OCI-LY7 (cell line): ENCODE data around the gene SCML2. TPM values are rescaled to one million over a fixed set of nuclear protein-coding genes. Genes with fewer than 3 reads are reported as not detected.

Experiments used
- Bru-seq: library from RNA; stranded (reverse); fragments of 400-500 nt; gene quantifications from one replicate; lab custom pipeline; 2021; lab: Mats Ljungman, UMichigan
- BruChase-seq, 2 experiments: library from RNA; stranded (reverse); fragments of 400-500 nt; gene quantifications; one replicate each; lab custom pipeline; 2021; lab: Mats Ljungman, UMichigan
- BruUV-seq: library from RNA; stranded (reverse); fragments of 400-500 nt; replicated peaks from 2 replicates; lab custom pipeline; 2021; lab: Mats Ljungman, UMichigan
- CTCF ChIA-PET: fragments of 300-600 bp; sonication (Branson Sonifier 250); formaldehyde crosslinking; loops from one replicate; lab custom pipeline; 2022; ENCODE audit warnings: antibody characterized with exemption; ENCODE audit not compliant: unreplicated experiment; lab: Charles Lee
- POLR2A ChIA-PET: fragments of 300-600 bp; sonication (Branson Sonifier 250); formaldehyde crosslinking; loops from one replicate; lab custom pipeline; 2022; ENCODE audit warnings: antibody characterized with exemption; lab: Charles Lee
- DNase-seq: peaks from one replicate; pipeline ENCODE4 v3.0.0-alpha.2; 2015; ENCODE audit warnings: low spot score
- H2AFZ ChIP-seq: fragments of 200-600 bp; sonication (generic), shearing (Covaris generic); 2 replicates; pipeline ENCODE4 v1.6.1; 2014; ENCODE audit warnings: mild to moderate bottlenecking, antibody characterized with exemption, low read length, moderate library complexity
- H3K27ac ChIP-seq: fragments of 200-600 bp; sonication (generic); 2 replicates; pipeline ENCODE4 v1.5.1; 2014; ENCODE audit warnings: mixed run types, low read depth, mild to moderate bottlenecking, moderate library complexity, low read length, inconsistent platforms; ENCODE audit not compliant: poor library complexity, severe bottlenecking
- H3K36me3 ChIP-seq: fragments of 200-600 bp; sonication (generic); 2 replicates; pipeline ENCODE4 v1.6.1; 2014; ENCODE audit warnings: mild to moderate bottlenecking, antibody characterized with exemption, low read length, moderate library complexity, mixed read lengths; ENCODE audit not compliant: insufficient read depth
- H3K4me1 ChIP-seq: fragments of 200-600 bp; sonication (generic); 2 replicates; pipeline ENCODE4 v1.5.1; 2014; ENCODE audit warnings: mild to moderate bottlenecking, low read length; ENCODE audit not compliant: insufficient read depth, poor library complexity, severe bottlenecking
- H3K4me2 ChIP-seq: fragments of 200-600 bp; sonication (generic); 2 replicates; pipeline ENCODE4 v1.6.1; 2014; ENCODE audit warnings: mild to moderate bottlenecking, low read length
- H3K4me3 ChIP-seq: fragments of 200-600 bp; sonication (generic); 2 replicates; pipeline ENCODE4 v1.5.1; 2014; ENCODE audit warnings: mild to moderate bottlenecking, low read depth, low read length; ENCODE audit not compliant: poor library complexity, severe bottlenecking
- H3K79me2 ChIP-seq: fragments of 200-600 bp; sonication (generic); 2 replicates; pipeline ENCODE4 v1.6.1; 2016; ENCODE audit warnings: low read depth, mild to moderate bottlenecking, low read length, moderate library complexity, mixed read lengths; ENCODE audit not compliant: insufficient read depth
- H3K9me2 ChIP-seq: fragments of 200-600 bp; sonication (generic); 2 replicates; pipeline ENCODE4 v1.6.1; 2016; ENCODE audit warnings: mild to moderate bottlenecking, low read length, mixed read lengths; ENCODE audit not compliant: insufficient read depth
- H3K9me3 ChIP-seq: fragments of 200-600 bp; sonication (generic); 2 replicates; pipeline ENCODE4 v1.6.1; 2014; ENCODE audit warnings: mild to moderate bottlenecking, mixed run types, low read length, mixed read lengths
- H4K20me1 ChIP-seq: fragments of 200-600 bp; sonication (generic); 2 replicates; pipeline ENCODE4 v1.6.1; 2014; ENCODE audit warnings: mild to moderate bottlenecking, antibody characterized with exemption, low read length, moderate library complexity, mixed read lengths; ENCODE audit not compliant: insufficient read depth
- EZH2phosphoT487 ChIP-seq: fragments of 200-600 bp; sonication (generic); IDR thresholded peaks from 2 replicates; pipeline ENCODE4 v1.6.1; 2018; ENCODE audit warnings: low read depth, borderline replicate concordance, mild to moderate bottlenecking, mixed run types, antibody characterized with exemption, low read length, moderate library complexity, mixed read lengths
- intact Hi-C: fragments of 100-400 bp; cut with micrococcal nuclease; formaldehyde crosslinking; loops from one replicate; pipeline ENCODE4 v1.10.0; 2022; ENCODE audit not compliant: unreplicated experiment
- long read RNA-seq: library from polyadenylated mRNA; stranded (forward); transcript quantifications from one replicate; pipeline ENCODE4 v2.0.0, GENCODE V29; 2022
- total RNA-seq, 2 experiments: library from RNA; depleted of rRNA in 1 of 2; stranded (reverse); fragments of >200 nt in 1 of 2; shearing (Covaris generic) in 1 of 2; gene quantifications; 2 replicates each; pipeline ENCODE4 v1.2.3, GENCODE V29; 2014 to 2022
- TF ChIP-seq, protein P1 (sequence below): fragments of 200-600 bp; sonication (generic); conservative IDR thresholded peaks from 2 replicates; pipeline ENCODE4 v1.5.1; 2014; ENCODE audit warnings: mild to moderate bottlenecking, antibody characterized with exemption, low read length, moderate library complexity, mixed read lengths

The SCML2 gene
- total RNA-seq (2014; rRNA removed; shearing (Covaris generic)) (12.4 and 12.9 TPM in 2 replicates), total RNA-seq (2022) (26.2 and 28.2 TPM in 2 replicates), Bru-seq, nascent RNA (percentile 74 among the genes with signal in this experiment), BruChase-seq, experiment 1, labeled RNA remaining after a 6-hour chase (percentile 71 among the genes with signal in this experiment), BruChase-seq, experiment 2, labeled RNA remaining after a 2-hour chase (percentile 74 among the genes with signal in this experiment)
- long read RNA-seq, full-length matches to known transcripts = 49 of 97 reads
- long read RNA-seq, partial matches to known transcripts = 8 of 97 reads
- long read RNA-seq, other reads (novel, unspliced or antisense) = 40 of 97 reads

DNA sequence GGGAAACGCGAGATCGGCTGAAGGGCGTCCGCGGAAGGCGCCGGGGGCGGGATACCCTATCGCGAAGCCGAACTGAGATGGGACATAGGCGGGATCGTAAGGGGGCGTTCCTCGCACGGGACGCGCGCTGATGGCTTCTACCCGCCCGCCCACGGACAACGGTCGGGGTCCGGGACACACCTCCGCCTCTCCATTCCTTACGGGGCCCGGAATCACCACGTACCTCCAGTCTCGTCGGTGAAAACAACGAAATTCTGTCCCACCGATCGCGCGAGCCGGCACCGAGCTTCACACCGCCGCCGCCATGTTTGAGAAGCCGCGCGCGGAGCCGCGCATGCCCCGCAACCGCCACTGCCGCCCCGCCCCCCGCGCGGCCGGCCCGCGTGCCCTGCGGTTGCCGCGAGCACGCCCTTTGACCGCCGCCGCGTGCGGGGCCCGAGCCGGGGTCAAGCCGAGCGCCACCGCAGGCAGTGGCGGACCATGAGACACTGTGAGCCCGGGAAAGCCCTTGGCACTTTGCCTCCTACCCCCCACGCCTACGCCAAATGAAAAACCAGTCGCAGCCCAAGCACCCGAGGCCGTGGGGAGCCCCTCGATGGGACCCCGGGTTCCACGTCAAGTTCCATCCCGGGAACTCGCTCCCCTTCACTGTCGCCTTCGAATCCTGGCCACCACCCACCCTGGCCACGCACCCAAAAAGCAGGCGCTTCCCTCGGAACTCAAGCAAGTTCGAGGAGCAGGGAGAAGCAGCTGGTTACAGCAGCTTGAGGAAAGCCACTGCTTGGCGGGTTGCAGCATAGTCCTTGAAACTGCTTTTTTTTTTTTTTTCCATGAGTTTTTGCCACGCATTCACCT lies at the start of gene SCML2:
SCML2 (minus strand) TSS at position 320 of the 855 bp plus-strand sequence. CDS start 20,617 bp downstream, outside the sequence.
- Histone ChIP-seq H3K4me3 (peak within 1 kb of the TSS; percentile 69), H4K20me1 (0 out of 2 replicates have a peak, but pooled peaks cover 9% of the 10 kb centered on the region), H3K9me3 (no peaks in the 10 kb centered on the region), H3K4me1 (peaks cover 23% of the 10 kb centered on the region), H3K79me2 (peaks cover 31% of the 10 kb centered on the region), H3K27ac (peak within 1 kb of the TSS; percentile 69), H3K4me2 (peak within 1 kb of the TSS; percentile 88), H3K36me3 (no peaks in the 10 kb centered on the region), H2AFZ (peak within 1 kb of the TSS; percentile 85), H3K9me2 (no peaks in the 10 kb centered on the region)
- intact Hi-C loops = loop anchor here (5.0 kb wide), 1 partner anchor 73 kb away; the partner anchor contains the start of gene CDKL5
- ChIA-PET CTCF (interaction anchor here (0.7 kb wide), 1 partner anchor 1963 kb away, joined by 4 read pairs; no protein-coding TSS in a partner anchor), POLR2A (interaction anchor here (0.6 to 1.8 kb wide), 5 partner anchors 12 to 624 kb away, joined by 3 to 7 read pairs (median 3); no protein-coding TSS in a partner anchor)
- BruUV-seq = TSS peak; percentile 51
- no peak for TF ChIP-seq EZH2phosphoT487
- TF ChIP-seq, protein P1, sequence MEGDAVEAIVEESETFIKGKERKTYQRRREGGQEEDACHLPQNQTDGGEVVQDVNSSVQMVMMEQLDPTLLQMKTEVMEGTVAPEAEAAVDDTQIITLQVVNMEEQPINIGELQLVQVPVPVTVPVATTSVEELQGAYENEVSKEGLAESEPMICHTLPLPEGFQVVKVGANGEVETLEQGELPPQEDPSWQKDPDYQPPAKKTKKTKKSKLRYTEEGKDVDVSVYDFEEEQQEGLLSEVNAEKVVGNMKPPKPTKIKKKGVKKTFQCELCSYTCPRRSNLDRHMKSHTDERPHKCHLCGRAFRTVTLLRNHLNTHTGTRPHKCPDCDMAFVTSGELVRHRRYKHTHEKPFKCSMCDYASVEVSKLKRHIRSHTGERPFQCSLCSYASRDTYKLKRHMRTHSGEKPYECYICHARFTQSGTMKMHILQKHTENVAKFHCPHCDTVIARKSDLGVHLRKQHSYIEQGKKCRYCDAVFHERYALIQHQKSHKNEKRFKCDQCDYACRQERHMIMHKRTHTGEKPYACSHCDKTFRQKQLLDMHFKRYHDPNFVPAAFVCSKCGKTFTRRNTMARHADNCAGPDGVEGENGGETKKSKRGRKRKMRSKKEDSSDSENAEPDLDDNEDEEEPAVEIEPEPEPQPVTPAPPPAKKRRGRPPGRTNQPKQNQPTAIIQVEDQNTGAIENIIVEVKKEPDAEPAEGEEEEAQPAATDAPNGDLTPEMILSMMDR = peak; percentile 1; the same call in 1 of the 2 replicates
- peak; percentile 62 for DNase-seq

DNA sequence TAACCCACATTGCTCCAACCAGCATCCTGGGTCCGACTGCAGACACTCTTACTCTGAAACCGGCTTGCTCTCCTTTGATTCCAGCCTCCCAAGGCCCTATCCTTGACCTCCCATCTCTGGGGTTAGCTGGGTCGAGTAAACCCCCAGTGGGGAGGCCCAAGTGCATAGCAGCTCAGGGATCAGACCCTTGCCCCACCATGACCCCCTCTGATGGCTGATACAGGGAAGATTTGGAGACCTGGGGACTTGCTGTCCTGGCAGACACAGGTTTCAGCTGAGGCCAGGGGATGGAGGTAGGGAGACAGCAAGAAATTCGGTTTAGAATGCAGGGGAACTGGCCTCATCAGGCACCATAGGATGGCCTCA lies 47.3 kb upstream of the SCML2 start:
- no peaks in the 10 kb centered on the region for H3K79me2 ChIP-seq
- no peaks in the 10 kb centered on the region for H4K20me1 ChIP-seq
- no peak overlapping the region for H3K27ac ChIP-seq
- H3K4me3 ChIP-seq = no peak overlapping the region
- TF ChIP-seq, protein P1 = no peak
- TF ChIP-seq EZH2phosphoT487 = no peak
- H3K9me2 ChIP-seq = no peaks in the 10 kb centered on the region
- BruUV-seq = no TSS peak
- no peak overlapping the region for H3K4me2 ChIP-seq
- no peak overlapping the region for H2AFZ ChIP-seq
- ChIA-PET CTCF (no interaction called here), POLR2A (no interaction called here)
- H3K9me3 ChIP-seq = no peaks in the 10 kb centered on the region
- no peaks in the 10 kb centered on the region for H3K4me1 ChIP-seq
- intact Hi-C loops = no loop called here
- H3K36me3 ChIP-seq = no peaks in the 10 kb centered on the region
- no peak for DNase-seq
